Adrenal gland (tissue), 12 donors: ENCODE results near the gene PTPRO. TPM values are rescaled to one million over a fixed set of nuclear protein-coding genes. Genes with fewer than 3 reads are reported as not detected.

Experiments
- DNase-seq, 7 donors: peaks; one replicate each; pipeline ENCODE4 v3.0.0-alpha.2; 2019 to 2020
- H3K27ac ChIP-seq, 5 donors: fragments of 200-600 bp; sonication (generic) in 4 of 5; 1 replicate in 3 of 5; 2 replicates in 2 of 5; pipeline versions ENCODE4 v1.5.1 to v1.8.0; 2016 to 2020; ENCODE audit warnings: mild to moderate bottlenecking in 1 of 5
- H3K27me3 ChIP-seq: fragments of 200-600 bp; 2 replicates; pipeline ENCODE4 v1.8.0; 2021
- H3K36me3 ChIP-seq, 2 donors: fragments of 200-600 bp; replicated peaks in 1 of 2; 1 replicate in 1 of 2; 2 replicates in 1 of 2; pipeline versions ENCODE4 v1.5.1 to v1.8.0; 2018 to 2022
- H3K4me1 ChIP-seq, 2 donors: fragments of 200-600 bp; replicated peaks in 1 of 2; 1 replicate in 1 of 2; 2 replicates in 1 of 2; pipeline versions ENCODE4 v1.5.1 to v1.8.0; 2018 to 2021
- H3K4me3 ChIP-seq, 4 donors: fragments of 200-600 bp; sonication (generic) in 3 of 4; one replicate each; pipeline ENCODE4 v1.5.1; 2016 to 2018
- H3K9me3 ChIP-seq, 3 donors: fragments of 200-600 bp; sonication (generic) in 1 of 3; replicated peaks in 1 of 3; 1 replicate in 2 of 3; 2 replicates in 1 of 3; pipeline versions ENCODE4 v1.5.1 to v1.8.0; 2016 to 2021
- CTCF ChIP-seq, 6 experiments: fragments of 450-650 bp in 4 of 6; fragments of 200-600 bp in 2 of 6; sonication (generic) in 1 of 6; IDR thresholded peaks; 1 replicate in 5 of 6; 2 replicates in 1 of 6; pipeline versions ENCODE4 v1.5.1 to v1.8.0; 2016 to 2021; ENCODE audit warnings: antibody characterized with exemption in 6 of 6, mild to moderate bottlenecking in 2 of 6, moderate library complexity in 1 of 6
- POLR2A ChIP-seq, 2 donors: fragments of 450-650 bp; IDR thresholded peaks; one replicate each; pipeline ENCODE4 v1.6.1; 2017; ENCODE audit warnings: antibody characterized with exemption in 2 of 2, mild to moderate bottlenecking in 2 of 2, moderate library complexity in 1 of 2
- WGBS, 4 donors: extraction: QIAGEN DNeasy Blood & Tissue Kit in 2 of 4; methylation state at CpG; one replicate each; pipeline versions ENCODE4 v1.1.5 to v1.1.7; 2013 to 2017; 5-methylcytosine and 5-hydroxymethylcytosine counted together
- intact Hi-C, 2 donors: fragments of 100-400 bp; cut with DNase I; formaldehyde crosslinking; loops; one replicate each; pipeline versions ENCODE4 v1.14.1 to v1.15.0; 2022 to 2023
- polyA plus RNA-seq, 3 donors: library from polyadenylated mRNA; stranded (reverse); fragments of 200-250 nt in 2 of 3; fragments of 350-450 nt in 1 of 3; fragmentation: Illumina TruSeq in 1 of 3; extraction: RNeasy Lipid Tissue Mini Kit (QIAGEN cat#74804) in 1 of 3; gene quantifications; one replicate each; pipeline ENCODE4 v1.2.3, GENCODE V29; 2013 to 2014
- total RNA-seq, 9 donors: library from RNA; depleted of rRNA in 4 of 9; stranded (reverse); fragments of >200 nt in 4 of 9; fragments of 120-200 nt in 1 of 9; fragmentation: NEBNext Ultra II Directional in 1 of 9; extraction: Animal tissue kit (Norgen Biotek cat#: 25700) in 1 of 9; gene quantifications; one replicate each; pipeline versions ENCODE4 v1.1.0 to v1.2.4, GENCODE V29; 2013 to 2023
- donor health status: healthy with polysubstance abuse.
- donor health status: Bipolar disorder and iron deficiency.
- donor health status: DM: yes; HTN: yes; CAD: no.
- donor health status: DM: no; HTN: no; CAD: no.
- donor health status: DM: no; HTN: no; CAD: no.
- donor health status: DM: yes; HTN: yes; CAD: no.

PTPRO gene
- total and polyA plus RNA-seq, 12 donors, result 0.36 to 11.5 (median 2.6) TPM

GRCh38 chr12:15443050-15443449 is 120.7 kb downstream of the PTPRO start:
- H3K27ac ChIP-seq, result no peak overlapping the region
- whole genome bisulfite sequencing, 4 donors, result 81 to 88% (median 86%) methylated on average over 3 of the region's 3 CpGs
- no peaks in the 10 kb centered on the region for H3K4me1 ChIP-seq
- TF ChIP-seq CTCF (IDR thresholded peaks at IDR 0.05), result no peak
- TF ChIP-seq POLR2A (IDR thresholded peaks at IDR 0.05), result no peak
- H3K27me3 ChIP-seq, result no peaks in the 10 kb centered on the region
- no peaks in the 10 kb centered on the region for H3K36me3 ChIP-seq
- no peak for DNase-seq
- no peaks in the 10 kb centered on the region for H3K9me3 ChIP-seq
- intact Hi-C loops, result no loop called here
- no peak overlapping the region for H3K4me3 ChIP-seq

GRCh38 chr12:15443611-15444010 is 121.3 kb downstream of the PTPRO start:
- no peak for TF ChIP-seq CTCF (IDR thresholded peaks at IDR 0.05)
- no peak for TF ChIP-seq POLR2A (IDR thresholded peaks at IDR 0.05)
- WGBS, 4 donors, result 62 to 72% (median 63%) methylated on average over 4 of the region's 4 CpGs
- H3K27me3 ChIP-seq, result no peaks in the 10 kb centered on the region

GRCh38 chr12:15444523-15444922 is 122.2 kb downstream of the PTPRO start:
- H3K27me3 ChIP-seq, result no peaks in the 10 kb centered on the region
- H3K36me3 ChIP-seq, result no peaks in the 10 kb centered on the region
- H3K9me3 ChIP-seq, result no peaks in the 10 kb centered on the region
- no peak for DNase-seq
- H3K27ac ChIP-seq, result no peak overlapping the region
- TF ChIP-seq POLR2A (IDR thresholded peaks at IDR 0.05) (no peak), CTCF (IDR thresholded peaks at IDR 0.05) (no peak)
- no peak overlapping the region for H3K4me3 ChIP-seq
- WGBS, 4 donors, result 86 to 90% (median 88%) methylated on average over 4 of the region's 4 CpGs
- intact Hi-C loops, result no loop called here
- no peaks in the 10 kb centered on the region for H3K4me1 ChIP-seq

More at GRCh38 chr12:15443611-15444010, 121.3 kb downstream of the PTPRO start:
- Histone ChIP-seq H3K36me3 (no peaks in the 10 kb centered on the region), H3K9me3 (no peaks in the 10 kb centered on the region), H3K4me3 (no peak overlapping the region), H3K4me1 (no peaks in the 10 kb centered on the region), H3K27ac (no peak overlapping the region)
- DNase-seq, result no peak
- intact Hi-C loops, result no loop called here

GRCh38 chr12:15446807-15447206 is 124.5 kb downstream of the PTPRO start:
- Histone ChIP-seq H3K36me3 (no peaks in the 10 kb centered on the region), H3K4me1 (no peaks in the 10 kb centered on the region), H3K27ac (no peak overlapping the region), H3K4me3 (no peak overlapping the region), H3K9me3 (no peaks in the 10 kb centered on the region), H3K27me3 (no peaks in the 10 kb centered on the region)
- no peak for DNase-seq
- 62 to 76% (median 74%) methylated on average over 4 of the region's 4 CpGs for WGBS, 4 donors
- TF ChIP-seq CTCF (IDR thresholded peaks at IDR 0.05) (no peak), POLR2A (IDR thresholded peaks at IDR 0.05) (no peak)
- intact Hi-C loops, result no loop called here
